GM19467 (cell line): ENCODE results near the gene CENPB.

Source experiments
- ATAC-seq: cut with Tn5 transposase; IDR thresholded peaks from one replicate; pipeline ENCODE4 v1.9.1; 2021; ENCODE audit warnings: mild to moderate bottlenecking, moderate library complexity; ENCODE audit not compliant: unreplicated experiment

Gene CENPB

DNA sequence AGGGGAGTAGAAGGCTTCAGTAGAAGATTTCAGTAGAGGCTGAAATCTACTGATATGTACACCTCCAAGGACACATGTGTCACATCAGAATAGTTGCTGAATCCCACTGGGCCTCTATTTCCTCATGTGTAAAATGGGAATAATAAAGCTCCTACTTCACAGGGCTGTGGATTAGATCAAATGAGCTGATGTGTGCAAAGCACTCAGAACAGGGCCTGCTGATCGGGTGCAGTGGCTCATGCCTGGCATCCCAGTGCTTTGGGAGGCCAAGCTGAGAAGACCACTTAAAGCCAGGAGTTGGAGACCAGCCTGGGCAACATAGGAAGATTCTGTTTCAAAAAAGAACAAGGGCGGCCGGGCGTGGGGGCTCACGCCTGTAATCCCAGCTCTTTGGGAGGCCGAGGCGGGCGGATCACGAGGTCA is 25.7 kb upstream of the CENPB start:
- ATAC-seq: no peak

DNA sequence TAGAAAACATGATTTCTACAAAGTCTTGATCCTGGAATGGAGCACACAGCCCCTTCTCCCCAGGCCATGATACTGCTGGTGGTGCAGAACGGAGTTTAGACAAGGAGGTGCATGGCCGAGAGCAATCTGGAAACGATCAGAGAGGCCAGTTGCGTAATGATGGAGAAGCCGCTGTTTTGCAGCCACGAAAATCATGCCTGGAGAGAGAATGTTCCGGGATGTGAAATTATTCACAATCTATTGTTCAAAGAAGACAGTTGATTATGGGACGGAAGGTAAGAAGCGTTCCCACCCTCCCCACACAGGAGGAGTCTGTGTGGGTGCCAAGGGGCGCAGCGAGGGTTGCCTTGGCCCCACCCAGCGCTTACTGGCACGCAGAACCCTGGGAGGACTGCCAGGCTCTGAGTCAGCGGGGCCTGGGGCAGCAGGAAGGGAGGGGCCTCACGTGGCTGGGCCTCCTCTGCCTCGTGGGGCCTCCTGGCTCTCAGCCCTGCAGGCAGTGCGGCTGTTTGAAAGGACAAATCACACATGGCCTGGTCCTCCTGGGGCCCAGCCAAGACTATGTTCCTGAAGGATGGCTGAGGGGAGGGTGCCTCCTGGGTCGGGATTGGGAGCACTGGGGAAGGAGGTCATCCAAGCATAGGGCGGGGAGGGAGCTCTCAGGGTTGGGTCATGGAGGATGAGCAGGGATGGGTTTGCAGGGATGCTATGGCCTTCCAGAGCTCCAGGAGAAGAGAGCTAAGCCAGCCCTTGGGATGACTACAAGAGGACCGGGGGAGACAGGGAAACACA is 25.1 kb upstream of the CENPB start:
- no peak for ATAC-seq

DNA sequence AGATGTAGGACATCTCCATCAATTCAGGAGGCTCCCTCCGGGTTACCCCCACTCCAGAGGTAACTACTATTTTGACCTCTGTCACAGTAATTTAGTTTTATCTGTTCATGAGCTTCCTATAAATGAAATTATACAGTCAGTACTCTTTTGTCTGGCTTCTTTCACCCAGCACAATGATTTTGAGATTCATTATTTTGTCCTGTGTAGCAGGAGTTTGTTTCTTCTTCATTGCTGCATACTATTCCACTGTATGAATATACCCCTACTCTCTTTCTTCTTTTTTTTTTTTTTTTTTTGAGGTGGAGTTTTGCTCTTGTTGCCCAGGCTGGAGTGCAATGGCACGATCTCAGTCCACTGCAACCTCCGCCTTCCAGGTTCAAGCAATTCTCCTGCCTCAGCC is 22.0 kb upstream of the CENPB start:
- no peak for ATAC-seq

DNA sequence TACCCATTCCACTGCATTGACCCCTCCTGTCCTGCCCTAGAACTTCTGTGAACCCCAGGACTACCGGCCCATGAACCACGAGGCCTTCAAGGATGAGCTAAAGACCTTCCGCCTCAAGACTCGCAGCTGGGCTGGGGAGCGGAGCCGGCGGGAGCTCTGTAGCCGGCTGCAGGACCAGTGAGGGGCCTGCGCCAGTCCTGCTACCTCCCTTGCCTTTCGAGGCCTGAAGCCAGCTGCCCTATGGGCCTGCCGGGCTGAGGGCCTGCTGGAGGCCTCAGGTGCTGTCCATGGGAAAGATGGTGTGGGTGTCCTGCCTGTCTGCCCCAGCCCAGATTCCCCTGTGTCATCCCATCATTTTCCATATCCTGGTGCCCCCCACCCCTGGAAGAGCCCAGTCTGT is 18.2 kb upstream of the CENPB start:
- ATAC-seq: no peak

DNA sequence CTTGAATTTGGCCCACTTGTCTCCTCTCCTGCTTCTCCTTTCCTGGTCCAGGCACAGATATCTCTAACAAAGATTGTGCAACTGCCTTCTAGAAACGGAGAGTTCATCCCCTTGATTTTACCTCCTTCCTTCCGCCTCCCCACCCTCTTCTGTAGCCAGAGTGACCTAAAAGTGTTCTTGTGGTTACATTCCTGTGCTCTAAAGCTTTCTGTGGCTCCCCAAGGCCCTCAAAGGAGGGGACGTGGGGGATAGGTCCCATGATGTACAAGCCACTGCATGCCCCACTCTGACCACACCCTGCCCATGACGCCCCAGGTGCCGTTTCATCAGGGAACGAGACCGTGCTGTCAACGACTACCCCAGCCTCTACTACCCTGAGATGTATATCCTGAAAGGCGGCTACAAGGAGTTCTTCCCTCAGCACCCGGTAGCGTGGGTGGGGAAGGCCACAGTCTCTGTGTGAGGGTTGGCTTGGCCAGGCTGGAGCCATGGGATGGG is 17.8 kb upstream of the CENPB start:
- no peak for ATAC-seq

DNA sequence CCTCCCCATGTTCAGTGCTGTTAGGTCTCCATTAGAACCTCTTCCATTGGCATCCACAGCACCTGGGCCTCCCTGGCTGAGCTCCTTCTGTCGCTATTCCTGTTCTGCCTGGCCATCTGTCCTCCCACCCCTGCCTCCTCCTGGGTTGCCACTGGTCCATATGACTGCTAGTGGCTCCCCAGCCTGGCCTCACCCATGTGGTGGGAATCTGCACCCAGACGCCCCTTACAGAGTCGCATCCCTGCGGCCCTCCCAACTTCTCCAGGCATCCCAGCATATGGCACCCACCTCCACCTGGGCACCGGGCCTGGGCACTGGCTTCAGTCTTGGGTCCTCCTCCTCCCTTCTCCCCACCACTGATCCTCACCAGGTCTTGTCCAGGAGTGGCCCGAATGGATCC is 17.3 kb upstream of the CENPB start:
- no peak for ATAC-seq

DNA sequence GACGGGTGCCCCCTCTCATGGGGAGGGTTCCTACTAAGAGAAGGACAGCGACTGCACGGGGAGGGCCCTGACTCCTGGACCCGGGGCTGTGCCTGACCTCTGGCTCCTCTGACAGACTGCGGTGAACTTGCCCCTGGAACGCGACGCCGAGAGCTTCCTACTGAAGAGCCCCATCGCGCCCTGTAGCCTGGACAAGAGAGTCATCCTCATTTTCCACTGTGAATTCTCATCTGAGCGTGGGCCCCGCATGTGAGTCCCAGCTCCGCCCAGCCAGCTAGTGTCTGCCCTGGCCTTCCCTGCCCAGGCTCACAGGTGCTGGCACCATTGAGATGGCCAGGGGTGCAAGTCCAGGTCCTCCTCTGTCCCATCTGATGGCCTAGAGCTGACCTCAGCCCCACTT is 16.7 kb upstream of the CENPB start:
- no peak for ATAC-seq

DNA sequence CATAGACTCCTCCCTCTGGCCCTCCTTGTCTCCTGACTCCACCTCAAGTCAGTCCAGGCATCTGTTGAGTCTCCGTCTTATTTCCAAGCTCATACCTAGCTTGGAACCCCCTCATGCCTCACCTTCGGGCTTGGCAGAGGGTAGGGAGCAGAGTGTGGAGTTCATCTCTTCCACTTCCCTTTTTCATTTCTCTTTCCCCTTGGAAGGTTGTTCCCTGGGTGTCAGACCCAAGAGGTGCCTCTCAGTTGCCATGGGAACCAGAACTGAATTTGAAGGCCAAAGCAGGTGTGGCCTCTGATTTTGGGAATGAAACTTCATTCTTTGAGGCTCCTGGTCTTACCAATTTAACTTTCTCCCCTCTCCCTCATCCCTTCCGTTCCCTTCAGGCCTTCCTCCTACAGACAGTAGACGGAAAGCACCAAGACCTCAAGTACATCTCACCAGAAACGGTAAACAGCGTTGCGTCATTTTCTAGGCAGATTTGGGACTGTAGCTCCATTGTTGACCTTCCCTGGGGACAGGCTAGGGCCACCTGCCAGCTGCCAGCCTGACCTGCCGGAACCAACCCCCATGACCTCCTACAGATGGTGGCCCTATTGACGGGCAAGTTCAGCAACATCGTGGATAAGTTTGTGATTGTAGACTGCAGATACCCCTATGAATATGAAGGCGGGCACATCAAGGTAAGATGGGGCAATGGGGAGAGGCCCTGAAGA is 16.1 kb upstream of the CENPB start:
- no peak for ATAC-seq

DNA sequence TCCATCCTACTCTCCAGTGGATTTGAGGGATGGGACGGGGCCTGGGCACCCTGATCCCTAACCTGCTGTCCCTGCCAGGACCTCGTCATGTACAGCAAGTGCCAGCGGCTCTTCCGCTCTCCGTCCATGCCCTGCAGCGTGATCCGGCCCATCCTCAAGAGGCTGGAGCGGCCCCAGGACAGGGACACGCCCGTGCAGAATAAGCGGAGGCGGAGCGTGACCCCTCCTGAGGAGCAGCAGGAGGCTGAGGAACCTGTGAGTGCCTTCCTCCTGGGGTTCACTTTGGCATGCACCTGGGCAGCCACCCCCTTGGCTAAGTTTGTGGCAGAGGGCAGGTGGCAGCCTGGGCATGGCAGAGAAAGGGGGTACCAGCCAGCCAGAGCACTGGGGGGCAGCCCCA is 15.3 kb upstream of the CENPB start:
- ATAC-seq: no peak

DNA sequence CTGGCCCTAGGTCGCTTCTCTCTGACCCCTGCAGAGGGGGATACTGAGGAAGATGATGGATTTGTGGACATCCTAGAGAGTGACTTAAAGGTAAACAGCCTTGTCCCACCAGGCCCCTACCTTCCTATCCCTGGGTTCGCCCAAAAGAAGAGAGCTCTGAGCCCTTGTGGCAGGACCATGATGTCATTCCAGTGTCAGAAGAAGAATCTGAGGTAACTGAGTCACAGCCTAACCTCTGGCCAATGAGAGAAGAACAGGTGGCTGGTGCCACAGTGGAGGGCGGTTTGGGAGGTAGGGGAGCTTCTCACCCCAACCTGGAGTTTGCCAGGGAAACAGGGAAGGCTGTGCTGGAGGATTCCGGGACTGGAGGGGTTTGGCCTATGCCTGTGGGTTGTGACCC is 14.8 kb upstream of the CENPB start:
- no peak for ATAC-seq

DNA sequence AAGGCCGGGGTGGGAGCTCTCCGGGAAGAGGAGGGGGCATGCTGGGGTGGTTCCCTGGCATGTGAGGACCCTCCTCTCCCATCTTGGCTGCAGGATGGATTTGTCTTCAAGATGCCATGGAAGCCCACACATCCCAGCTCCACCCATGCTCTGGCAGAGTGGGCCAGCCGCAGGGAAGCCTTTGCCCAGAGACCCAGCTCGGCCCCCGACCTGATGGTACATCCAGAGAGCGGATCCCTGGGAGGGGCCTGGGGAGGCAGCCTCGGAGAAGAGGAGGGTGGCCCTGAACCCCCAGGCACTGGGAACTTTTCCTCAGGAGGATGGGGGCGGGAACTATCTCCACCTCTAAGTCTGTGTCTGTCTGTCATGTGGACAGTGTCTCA is 14.3 kb upstream of the CENPB start:
- ATAC-seq: no peak

DNA sequence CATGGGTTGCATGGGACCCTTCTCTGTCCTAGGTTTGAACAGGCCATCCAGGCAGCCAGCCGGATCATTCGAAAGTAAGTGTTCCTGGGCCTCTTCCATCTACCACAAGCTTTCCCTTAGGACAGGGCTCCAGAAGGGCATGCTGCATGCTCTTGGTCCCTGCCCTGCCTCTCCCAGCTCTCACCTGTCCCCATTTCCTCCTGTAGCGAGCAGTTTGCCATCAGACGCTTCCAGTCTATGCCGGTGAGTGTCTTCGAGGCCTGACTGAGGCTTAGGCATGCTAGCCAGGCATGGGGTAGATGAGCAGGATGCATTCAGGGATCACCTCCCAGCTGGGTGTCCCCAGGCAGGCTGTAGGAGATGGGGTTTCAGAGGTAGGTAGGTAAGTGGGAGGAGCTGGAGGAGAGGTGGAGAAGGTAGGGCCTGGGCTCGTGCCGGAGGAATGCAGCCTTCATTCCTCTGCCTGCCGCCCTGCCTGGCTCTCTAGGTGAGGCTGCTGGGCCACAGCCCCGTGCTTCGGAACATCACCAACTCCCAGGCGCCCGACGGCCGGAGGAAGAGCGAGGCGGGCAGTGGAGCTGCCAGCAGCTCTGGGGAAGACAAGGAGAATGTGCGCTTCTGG is 13.8 kb upstream of the CENPB start:
- ATAC-seq: no peak

DNA sequence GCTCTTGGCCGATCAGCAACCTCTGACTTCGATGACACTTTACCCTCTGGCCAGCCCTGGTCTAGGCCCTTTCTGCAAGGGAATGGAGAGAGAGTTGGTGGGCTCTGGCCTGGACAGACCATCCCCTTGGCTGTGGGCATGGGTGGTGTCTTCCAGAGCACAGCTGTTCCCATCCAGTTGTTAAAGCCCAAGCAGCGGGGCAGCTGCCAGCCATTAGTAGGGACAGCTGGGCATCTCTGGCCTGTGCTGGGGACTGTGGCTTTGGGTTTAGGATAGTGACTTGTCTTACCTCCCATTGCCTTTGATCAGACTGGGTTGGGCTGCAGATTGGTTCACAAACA is 12.3 kb upstream of the CENPB start:
- ATAC-seq: no peak

DNA sequence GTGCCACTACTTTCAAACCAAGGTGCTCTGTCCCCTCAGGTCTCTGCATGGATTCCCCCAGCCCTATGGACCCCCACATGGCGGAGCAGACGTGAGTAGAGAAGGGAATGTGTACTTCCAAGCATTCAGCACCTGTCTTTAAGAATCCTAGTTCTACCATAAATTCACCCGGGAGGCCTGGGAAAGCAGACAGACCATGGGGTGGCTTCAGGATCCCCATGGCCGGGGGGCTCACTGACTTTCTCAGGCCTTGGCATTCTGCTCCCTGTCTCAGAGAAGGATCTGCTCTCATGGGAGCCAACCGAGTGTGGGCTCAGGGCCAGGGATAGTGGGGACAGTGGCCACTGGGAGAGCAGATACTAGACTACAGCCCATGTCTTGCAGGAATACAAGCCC is 11.8 kb upstream of the CENPB start:
- no peak for ATAC-seq

DNA sequence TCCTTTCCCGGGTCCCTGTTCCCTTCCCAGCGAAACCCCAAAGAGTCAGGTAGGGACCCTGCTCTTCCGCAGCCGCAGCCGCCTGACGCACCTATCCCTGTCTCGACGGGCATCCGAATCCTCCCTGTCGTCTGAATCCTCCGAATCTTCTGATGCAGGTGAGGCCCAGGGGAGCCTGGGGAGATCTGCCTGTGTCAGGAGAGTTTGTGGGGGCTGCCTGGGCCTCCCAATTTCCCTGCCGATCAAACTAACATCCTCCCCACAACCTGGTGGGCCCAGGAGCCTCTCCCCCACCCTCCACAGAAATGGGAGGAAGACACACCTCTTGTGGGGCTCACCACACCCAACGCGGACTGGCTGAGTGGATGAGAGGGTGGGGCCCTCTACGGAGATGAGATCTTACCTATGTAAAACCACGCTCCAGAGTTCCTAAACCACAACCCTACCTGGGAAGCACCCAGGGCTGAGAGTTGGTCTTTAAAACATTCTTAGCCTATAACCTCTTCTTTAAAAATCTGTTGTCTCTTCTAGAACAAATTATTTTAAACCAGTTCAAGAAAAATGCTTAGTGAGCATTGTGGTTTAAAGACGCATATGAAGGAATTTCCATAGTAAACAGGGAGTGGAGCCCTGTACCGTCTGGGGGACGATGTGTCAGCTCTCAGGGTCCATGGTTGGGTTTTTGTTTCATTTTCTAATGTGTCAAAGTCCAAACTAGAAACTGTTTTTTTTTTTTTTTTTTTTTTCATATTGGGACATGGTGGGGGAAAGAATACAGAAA is 11.2 kb upstream of the CENPB start:
- no peak for ATAC-seq

DNA sequence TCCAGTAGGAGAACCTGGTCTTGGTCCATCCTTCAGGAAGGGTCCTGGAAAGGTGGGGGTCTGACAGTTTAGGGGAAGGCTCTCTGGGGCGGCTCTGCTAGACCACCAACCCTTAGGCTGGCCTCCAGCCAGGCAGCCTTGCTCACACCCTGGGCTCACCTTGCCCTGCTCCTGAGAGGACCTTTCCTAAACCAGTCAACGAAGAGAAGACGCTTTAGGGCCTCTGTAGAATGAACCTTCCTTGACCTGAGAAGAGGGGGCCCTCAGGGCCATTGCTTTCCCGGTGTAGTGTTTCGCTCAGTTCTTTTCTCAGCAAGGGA is 10.6 kb upstream of the CENPB start:
- ATAC-seq: no peak

DNA sequence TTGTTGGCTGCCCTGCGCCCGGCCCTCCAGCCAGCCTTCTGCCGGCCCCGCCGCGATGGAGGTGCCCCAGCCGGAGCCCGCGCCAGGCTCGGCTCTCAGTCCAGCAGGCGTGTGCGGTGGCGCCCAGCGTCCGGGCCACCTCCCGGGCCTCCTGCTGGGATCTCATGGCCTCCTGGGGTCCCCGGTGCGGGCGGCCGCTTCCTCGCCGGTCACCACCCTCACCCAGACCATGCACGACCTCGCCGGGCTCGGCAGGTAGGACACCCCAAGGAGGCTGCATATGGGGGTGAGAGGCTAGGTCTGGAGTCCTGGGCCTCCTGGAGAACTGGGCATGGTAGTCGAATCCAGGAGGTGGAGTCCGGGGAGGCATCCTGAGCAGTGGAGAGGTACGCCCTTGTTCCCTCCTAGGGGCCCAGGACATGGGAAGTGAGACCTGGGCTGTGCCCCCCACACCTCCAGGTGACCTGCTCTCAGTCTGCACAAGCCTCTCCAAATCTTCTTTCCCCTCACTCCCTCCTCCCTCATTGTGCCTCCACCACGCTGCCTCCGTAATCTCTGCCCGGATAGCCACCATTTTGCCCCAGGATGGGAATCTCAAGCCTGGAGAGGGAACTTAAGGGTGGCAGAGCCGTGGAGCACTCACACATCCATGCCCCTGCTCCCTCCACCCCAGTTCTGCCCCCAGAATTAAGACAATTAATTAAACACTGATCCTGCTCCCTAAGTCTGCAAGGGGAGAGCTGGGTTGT is 10.1 kb upstream of the CENPB start:
- ATAC-seq: peak; percentile 3

DNA sequence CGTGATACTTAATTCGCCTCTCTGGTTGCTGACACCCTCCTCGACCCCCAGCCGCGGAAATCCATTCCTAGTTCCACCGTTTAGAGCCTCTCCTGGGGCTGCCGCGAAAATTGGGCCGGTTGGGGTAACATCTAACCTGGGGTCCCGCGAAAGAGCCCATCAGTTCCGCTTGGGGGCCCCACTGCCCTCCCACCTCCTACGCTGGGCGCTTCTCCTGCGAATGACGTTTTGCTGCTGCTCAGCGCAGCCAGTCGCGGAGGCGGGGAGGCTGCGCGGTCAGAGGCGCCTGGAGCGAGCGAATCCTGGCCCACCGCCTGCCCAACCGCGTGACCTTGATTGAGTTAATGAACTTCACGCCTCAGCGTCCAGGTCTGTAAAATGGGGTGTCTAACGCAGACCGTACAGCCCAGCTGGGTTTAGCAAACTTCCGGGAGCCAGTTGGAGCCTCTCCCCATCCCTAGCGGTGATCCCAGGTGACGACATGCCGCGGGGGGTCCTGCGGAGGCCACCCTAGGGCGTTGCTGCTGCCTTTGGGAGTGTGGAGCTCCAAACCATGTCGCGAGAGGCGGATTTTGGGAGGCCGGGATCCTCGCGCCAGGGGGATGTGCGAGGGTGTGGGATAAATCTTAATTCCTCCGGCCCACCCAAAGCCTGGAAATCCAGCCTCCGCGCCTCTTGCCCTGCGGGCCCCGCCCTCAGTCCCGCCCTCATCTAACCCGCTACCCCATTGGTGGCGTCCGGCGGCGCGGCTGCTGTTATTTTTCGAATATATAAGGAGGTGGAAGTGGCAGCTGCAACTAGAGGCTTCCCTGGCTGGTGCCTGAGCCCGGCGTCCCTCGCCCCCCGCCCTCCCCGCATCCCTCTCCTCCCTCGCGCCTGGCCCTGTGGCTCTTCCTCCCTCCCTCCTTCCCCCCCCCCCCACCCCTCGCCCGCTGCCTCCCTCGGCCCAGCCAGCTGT is 9.2 kb upstream of the CENPB start, which contains the start of gene CDC25B:
CDC25B (plus strand) TSS at position 800 of the 958 bp plus-strand sequence. CDS start 222 bp downstream, outside the sequence.
- ATAC-seq: peak; percentile 47

DNA sequence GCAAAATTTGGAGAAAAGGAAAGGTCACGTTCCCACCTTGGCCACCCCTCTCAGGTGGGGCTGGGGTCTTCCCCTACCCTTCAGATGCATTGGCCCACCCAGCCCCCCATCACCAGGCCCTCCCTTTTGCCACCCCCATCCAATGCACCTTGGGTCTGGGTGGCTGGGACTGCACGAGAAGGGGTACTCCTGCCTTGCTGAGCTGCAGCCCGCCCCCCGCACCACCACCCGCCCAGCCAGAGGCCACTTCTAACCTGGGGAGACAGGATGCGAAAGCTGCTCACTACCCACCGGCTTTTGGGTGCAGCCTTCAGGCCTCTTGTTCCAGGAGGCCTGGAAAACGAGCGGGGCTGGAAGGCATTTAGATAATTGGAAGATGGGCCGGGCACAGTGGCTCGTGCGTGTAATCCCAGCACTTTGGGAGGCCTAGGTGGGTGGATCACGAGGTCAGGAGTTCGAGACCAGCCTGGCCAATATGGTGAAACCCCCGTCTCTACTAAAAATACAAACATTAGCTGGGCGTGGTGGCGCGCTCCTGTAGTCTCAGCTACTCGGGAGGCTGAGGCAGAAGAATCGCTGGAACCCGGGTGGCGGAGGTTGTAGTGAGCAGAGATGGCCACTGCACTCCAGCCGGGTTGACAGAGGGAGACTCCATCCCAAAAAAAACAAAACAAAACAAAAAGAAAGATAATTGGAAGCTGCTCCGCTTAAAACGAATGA is 8.3 kb upstream of the CENPB start:
- no peak for ATAC-seq
